HG03060 (cell line): Measurements from ENCODE around the gene VPS26C.
"Not testable (repeated sequence)": the region's sequence is repeated elsewhere in the genome, so short reads cannot be mapped to it uniquely, and the experiment has no call there.

Source experiments
- ATAC-seq: cut with Tn5 transposase; IDR thresholded peaks from one replicate; pipeline ENCODE4 v1.9.1; 2021; ENCODE audit warnings: low read depth, moderate number of reproducible peaks; ENCODE audit not compliant: unreplicated experiment

The VPS26C gene

DNA sequence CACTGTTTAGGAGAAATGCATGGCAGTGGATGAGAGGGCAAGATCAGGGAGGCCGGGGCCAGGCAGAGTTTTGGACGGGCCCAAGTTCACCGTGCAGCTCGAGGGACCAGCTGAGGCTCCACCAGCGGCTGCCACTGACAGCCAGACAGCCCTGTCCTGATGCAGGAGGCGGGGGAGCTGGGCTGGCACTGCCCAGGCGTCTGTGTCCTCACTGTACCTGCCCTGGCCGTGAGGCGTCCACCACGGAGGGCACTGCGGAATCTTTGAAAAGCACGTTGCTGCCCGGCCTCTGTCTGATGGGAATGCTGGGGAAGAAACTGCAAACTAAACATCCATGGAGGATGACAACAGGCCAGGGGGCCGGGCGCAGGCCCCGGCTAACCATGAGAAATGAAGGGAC is 35.5 kb downstream of the VPS26C start:
- ATAC-seq, result no peak

DNA sequence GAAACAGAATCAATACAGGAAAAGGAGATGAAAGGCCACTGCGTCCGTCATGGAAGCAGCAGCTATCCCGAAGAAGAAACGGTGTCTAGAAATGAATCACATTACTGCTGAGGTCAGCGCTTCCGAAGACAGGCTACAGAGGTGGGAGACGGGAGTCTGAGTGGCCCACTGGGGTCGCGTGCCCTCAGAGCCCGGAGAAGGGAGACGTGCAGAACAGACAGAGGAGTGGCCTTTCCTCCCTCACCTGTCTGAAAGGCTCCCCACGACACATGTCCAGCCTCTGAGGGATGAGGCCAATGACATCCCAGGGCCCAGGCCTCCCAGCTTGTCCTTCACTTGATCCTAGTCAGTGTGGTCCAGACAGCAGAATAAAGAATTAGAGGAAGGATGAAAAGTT is 35.9 kb downstream of the VPS26C start:
- ATAC-seq, result no peak

DNA sequence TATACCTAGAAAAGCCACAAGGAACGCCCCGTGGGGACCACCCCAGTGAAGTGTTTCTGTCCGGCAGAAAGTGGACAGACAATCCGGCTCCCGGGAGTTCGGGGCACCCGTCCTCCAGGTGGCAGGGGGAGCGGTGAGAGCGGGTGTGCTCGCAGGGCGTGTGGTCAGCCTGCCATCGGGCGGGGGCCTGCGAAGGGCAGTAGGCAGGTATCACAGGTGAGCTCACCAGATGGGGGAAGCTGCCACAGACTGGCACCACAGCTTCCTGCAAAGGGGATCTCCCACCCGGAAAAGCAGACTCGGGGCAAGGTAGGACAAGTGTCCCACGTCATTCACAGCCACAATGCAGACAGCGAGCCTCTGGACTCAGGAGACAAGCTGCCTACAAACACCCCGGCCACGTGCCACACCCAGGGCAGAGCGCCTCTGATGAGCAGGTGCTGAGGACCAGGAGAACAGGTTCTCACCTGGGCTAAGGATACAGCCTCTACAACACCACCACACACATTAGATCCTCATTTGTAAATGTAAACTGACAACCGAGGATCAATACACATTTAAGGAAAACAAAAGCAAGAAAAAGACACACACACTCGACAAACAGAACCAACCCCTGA is 36.4 kb downstream of the VPS26C start:
- ATAC-seq, result no peak

DNA sequence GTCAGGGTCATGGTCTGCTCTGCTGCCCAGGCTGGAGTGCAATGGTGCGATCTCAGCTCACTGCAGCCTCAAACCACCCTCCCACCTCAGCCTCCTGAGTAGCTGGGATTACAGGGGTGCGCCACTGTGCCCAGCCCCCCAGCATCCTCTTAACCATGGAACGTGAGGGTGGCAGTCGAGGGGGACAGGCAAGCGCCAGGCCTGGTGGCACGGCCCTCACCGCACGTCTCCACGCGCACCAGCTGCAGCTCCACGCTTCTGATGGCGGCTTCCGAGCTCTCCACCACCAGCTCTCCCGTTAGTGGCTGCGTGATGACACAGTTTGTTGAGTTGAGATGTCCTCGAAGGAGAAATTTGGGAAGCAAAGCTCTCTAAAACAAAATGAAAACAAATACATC is 39.1 kb downstream of the VPS26C start:
- ATAC-seq, result no peak

DNA sequence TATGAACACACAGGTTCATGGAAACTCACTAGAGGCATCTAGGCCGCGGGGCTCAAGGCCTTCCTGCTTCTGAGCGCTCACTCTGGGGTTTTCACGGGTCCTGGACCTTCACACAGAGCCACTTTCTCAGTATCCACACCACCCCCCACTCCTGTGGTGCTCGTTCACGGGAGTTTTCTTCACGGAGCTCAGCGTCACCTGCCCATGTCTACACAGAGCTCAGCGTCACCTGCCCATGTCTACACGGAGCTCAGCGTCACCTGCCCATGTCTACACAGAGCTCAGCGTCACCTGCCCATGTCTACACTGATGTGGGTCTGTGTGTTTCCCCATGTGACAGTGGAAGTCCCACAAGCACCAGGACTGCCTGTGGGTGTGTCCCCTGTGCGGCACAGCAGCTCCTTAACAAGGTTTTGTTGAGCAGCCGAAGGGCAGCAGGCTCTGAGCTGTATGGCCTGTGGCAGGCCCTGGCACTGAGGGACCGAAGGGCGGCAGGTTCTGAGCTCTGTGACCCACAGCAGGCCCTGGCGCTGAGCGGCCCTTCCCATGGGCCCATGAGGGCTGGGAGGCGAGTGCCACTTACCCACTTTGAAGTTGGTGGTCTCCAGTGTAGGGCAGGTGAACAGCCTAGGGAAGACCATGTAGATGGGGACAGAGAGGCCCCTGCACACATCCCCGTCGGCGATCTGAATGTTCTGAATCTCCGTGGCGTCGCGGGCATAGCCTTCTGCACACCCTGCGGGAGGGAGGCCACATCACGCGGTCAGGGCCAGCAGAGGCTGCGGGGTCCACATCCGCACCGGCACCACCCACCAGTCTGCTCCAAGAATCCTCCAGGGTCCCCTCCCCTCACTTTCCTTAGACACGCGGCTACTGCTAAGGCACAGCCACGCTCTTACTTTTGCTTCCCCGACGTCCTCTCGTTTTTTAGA is 39.8 kb downstream of the VPS26C start:
- no peak for ATAC-seq

DNA sequence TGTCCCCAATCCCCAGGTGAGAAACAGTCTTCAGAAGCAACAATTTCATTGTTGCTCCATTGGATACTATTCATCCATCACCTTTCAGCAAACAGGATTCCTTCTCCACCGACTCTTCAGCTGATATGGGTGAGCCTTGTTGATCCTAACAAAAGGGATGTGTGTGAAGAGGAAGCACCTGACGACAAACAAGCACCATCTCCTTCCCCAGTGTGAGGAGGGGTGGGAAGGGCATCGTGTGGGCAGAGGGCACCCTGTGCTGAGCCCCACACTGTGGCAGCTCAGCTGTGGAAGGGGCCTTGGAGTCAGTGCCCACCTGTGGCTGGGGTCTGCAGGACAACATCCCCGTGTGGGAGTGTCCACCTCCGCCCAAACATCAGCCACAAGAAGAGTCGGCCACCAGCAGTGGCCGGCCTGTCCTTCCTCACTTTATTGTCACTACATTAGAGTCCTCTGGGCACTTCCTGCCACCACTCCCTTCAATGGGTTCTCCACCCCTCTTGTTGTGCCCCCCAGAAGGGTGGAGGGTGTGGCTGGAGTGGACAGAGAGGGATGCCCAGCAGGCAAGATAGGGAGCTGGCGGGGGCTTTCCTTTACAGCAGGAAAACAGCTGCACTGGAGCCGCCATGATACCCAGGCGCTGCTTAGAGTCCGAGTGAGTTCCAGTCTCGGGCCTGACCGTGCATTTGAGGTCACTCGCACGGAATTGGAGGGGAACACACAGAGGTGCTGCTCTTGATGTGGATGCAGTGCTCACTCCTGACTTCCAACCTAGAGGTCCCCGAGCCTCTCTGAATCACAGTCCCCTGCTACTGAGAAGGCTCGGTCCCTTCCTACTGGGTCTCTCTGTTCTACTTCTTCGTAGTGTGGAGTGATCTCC is 40.9 kb downstream of the VPS26C start:
- ATAC-seq, result no peak

DNA sequence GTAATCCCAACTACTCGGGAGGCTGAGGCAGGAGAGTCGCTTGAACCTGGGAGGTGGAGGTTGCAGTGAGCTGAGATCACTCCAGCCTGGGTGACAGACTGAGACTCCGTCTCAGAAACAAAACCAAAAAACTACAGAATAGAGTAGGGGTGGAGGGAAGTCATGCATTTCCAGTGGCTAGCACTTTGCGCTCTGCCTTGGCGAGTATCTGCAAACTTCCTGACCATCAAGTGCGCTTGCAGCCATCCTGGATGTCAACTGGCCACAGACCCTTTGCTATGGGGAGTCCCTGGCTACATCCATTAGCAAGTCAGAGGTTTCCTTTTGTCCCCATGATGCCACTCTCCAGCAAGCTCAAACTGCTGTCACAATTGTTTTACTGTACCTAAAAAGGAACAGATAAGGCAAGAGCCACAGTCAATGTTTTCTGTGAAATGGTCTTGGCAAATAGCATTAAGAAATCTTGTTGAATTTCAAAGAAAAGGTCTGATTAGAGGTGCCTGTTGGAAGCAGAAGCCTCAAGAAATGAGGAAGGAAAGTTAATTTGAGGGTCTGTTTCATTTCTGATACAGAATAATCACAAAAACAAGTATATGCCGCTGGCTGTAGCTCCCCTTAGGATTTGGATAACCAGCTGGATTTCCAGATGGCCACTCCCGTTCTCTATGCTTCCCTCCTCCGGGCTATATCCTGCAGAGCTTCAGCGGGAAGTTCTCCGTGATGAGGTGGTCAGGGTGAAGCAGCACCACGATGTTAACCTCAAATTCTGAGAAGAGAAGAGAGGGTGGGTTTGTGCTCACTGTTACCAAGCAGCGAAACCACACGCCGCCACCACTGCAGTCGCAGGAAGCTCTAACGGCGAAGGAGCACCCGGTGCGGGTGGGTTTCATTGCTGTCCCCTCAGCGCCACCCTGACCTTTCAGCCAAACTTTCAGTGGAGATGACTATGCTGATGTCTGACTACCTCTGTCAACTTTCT is 42.0 kb downstream of the VPS26C start:
- ATAC-seq, result no peak

DNA sequence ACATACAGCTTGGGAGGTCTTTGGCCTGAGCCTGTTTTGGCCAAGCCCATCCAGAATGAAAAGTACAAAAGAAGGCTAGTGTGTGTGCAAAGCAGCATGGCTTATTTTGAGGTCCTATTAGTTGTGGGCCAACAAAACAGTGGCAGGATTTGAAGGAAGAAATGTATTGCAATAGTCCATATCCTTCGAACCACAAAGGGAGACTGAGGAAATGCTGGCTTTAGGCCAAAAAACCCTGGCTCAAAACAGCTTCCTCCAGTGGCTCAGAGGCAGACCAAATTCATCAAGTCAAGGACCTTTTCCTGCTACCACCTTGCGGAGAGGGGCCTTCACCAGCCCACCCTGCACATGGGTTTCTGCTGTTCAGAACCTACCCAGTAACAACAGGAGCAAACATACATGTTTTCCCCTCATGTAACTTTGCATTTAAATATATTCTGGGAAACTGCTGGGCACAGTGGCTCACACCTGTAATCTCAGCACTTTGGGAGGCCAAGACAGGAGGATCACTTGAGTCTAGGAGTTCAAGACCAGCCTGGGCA is 43.3 kb downstream of the VPS26C start:
- ATAC-seq, result no peak

DNA sequence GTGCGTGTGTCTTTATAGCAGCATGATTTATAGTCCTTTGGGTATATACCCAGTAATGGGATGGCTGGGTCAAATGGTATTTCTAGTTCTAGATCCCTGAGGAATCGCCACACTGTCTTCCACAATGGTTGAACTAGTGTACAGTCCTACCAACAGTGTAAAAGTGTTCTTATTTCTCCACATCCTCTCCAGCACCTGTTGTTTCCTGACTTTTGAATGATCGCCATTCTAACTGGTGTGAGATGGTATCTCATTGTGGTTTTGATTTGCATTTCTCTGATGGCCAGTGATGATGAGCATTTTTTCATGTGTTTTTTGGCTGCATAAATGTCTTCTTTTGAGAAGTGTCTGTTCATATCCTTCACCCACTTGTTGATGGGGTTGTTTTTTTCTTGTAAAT is 44.9 kb downstream of the VPS26C start:
- not testable (repeated sequence) for ATAC-seq

DNA sequence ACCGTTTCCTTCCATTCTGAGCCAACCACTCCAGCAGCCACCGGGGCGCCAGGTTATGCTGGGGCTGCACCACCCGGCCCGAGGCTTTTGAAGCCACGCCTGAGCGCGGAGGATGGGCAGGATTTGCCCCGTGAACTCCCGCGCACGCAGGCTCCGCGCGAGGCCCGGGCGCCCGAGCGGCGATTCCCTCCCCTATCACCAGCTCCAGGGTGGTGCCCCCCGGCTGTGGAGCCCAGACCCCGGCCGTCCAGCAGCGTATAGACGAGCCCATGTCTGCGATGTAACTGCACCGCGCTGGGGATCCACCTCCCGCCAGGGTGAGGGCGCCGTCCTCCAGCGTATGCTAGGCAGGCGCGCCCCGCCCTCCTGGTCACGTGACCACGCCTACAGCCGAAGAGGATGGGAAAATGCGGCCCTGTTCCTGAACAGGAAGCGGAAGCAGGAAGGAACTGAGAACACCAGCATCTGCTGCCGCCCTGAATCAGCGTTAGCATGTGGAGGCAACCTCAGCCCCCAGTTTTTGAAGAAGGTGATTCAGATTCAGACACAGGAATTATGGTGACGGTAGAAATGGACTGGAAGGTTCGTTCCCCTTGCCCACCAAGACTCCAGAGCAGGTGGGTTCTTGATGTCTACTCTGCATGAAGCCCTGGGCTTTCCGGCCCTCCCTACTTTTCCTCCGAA is 46.0 kb downstream of the VPS26C start:
- ATAC-seq, result peak; percentile 59

DNA sequence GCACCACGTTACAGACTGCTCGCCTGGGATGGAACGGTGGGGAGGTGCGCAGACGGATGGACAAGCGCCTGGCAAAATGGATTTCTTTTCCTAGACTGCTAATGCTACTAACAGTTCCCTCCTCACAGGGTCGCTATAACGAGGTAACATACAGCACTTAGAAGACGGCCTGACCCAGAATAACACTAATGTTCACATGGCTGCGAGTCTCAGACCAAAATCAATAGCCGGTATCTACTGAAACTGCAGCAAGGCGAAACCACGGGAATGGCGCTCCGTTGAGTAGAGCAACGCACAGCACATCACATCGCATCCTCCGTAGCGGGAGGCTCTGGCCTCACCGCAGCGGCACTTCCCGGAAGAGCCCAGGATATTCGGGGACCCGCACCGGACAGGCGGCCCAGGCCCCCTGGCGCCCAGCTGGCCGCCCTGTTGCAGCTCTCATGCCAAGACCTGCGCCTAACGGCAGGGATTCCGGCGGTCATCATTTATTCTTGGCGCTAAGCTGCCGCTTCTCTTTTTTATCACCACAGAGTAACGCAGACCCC is 46.6 kb downstream of the VPS26C start:
- peak; percentile 17 for ATAC-seq

DNA sequence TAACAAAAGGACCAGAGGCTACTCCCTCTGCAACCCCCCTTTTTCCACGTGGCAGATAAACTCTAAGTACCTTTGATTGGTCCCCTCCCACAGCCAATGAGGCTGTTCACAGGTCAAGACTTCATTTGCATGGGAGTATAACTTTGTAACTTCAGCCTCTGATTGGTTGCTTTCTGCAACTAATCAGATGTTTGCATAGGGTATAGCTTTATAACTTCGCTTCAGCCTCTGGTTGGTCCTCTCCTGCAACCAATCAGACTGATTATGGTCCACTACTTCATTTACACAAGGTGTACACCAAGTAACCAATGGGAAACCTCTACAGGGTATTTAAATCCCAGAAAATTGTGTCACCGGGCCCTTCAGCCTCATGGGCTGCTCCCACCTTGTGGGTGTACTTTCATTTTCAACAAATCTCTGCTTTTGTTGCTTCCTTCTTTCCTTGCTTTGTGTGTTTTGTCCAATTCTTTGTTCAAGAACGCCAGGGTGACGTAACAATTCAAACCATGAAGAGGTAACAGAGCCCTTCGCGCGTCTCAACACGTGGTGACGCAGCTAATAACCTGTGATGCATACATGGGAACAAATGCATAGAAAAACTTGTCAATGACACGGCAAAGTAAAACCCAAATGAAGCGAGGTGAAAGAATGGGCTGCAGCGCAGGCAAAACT is 47.2 kb downstream of the VPS26C start:
- no peak for ATAC-seq

DNA sequence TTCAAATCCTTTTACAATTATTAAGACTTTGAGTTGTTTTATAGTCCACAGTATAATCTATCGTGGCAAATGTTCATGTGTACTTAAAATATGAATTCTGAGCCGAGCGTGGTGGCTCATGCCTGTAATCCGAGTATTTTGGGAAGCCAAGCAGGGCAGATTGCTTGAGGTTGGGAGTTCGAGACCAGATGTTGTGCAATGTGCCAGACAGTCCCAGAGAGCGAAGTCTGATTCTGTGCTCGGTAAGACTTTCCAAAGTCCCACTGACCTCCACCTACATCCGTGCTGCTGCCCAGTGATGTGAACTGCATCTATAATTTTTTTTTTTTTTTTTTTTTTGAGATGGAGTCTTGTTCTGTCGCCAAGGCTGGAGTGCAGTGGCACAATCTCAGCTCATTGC is 52.2 kb downstream of the VPS26C start:
- no peak for ATAC-seq

DNA sequence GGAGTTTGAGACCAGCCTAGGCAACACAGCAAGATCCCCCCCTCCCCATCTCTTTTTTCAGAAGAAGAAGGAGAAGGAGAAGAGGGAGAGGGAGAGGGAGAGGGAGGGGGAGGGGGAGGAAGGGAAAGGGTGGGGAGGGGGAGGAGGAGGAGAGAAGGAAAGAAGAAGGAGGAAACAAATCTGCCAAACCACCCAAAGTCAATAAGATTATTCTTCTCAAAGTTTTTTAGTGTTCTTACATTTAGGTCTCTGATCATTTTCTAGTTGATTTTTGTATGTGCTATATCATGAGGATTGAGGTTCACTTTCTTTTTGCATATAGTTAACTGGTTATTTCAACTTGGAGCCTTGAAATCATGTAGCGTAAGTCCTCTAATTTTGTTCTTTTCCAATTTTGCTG is 56.3 kb downstream of the VPS26C start:
- no peak for ATAC-seq

DNA sequence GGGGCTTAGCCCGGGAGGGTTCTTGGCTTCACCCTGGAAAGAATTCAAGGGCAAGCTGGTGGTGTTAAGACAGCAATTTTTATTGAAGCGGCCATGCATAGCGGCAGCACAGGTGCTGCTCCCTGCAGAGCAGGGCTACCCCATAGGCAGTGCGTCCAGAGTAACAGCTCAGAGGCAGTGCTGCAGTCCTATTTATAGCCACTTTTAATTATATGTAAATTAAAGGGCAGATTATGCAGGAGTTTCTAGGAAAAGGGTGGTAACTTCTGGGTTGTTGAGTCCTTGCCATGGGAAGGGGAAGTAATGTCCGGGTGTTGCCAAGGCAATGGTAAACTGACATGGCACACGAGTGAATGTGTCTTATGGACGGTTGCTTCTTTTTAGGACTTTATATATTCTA is 57.0 kb downstream of the VPS26C start:
- no peak for ATAC-seq

DNA sequence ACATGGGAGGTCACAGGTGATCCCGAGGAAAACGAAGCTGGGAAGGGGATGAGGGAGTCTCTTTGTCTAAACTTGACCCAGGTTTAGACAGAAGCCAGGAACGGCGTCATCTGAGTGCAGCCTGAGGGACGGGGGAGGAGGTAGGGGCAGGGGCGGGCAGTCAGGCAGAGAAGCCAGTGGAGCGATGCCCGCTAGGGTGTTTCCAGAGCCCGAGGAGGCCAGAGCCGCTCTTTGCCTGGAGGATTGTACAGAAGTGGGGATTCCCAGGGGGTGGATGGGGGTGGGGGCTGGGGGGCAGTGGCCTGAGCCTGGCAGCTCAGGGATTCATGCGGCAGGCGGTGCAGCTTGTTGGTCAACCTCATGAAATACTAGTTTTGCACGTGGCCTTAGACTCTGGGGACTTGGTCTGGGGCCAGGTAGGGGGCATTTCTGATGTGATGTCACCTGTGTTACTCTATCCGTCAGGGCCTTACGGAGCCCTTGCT is 58.4 kb downstream of the VPS26C start:
- ATAC-seq, result peak; percentile 11

DNA sequence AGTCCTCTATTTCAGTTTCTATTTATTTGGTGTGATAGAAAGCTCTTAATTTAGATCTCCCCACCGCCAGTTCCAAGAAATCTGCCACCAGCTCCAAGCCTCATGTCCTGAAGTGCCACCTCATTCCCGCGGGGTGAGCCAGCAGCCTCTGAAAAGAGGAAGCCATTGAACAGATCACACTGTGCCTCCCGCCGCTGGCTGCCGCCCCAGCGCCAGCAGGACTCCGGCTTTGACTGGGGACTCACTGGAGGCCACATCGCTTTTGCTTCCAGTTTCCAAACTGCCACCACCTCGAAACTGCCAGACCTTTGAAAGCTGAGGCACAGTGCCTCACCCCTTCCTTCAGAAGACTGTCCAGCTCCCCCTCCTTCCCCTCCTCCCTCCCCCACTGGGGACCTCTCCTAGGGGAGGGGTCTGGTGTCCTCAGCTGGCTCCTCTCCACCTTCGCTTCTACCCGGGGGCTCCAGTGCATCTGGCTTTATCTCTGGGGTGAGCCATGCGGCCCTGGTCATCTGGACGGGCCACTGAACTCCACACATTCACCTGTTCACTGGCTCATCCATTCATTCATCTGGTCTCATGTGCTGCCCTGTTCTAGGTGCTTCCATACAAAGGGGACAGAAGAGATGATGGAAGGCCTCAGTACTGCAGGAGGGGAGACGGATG is 58.9 kb downstream of the VPS26C start:
- peak; percentile 27 for ATAC-seq
